Measurements from ENCODE around the gene OTULIN.

The OTULIN gene

DNA sequence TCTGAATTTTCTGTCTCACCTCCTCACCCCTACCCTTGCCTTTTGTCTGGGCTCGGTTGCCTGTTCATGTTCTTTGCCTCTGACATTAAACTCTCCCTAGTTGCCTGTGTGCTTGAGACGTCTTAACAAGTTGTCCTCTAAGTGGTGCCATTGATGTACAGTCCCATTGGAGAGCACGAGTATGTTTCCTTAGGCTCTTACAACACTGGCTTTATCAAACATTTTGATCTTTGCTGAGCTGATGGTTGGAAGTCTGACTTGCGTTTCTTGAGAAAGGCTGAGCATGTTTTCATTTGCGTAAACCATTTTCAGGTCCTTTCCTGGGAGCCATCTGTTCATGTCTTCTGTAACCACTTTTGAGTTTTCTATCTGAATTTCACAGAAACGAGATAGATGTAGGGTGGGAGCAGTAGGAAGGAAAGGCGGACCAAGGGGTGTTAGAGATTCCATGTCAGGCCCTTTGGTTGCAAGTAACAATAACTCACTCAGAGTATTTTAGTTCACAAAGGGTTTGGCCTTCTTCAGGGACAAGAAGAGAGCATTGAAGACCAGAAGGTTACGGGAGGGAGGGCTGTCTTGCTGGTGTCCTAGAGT lies 35.4 kb downstream of the OTULIN start:
- DNase-seq = no peak

DNA sequence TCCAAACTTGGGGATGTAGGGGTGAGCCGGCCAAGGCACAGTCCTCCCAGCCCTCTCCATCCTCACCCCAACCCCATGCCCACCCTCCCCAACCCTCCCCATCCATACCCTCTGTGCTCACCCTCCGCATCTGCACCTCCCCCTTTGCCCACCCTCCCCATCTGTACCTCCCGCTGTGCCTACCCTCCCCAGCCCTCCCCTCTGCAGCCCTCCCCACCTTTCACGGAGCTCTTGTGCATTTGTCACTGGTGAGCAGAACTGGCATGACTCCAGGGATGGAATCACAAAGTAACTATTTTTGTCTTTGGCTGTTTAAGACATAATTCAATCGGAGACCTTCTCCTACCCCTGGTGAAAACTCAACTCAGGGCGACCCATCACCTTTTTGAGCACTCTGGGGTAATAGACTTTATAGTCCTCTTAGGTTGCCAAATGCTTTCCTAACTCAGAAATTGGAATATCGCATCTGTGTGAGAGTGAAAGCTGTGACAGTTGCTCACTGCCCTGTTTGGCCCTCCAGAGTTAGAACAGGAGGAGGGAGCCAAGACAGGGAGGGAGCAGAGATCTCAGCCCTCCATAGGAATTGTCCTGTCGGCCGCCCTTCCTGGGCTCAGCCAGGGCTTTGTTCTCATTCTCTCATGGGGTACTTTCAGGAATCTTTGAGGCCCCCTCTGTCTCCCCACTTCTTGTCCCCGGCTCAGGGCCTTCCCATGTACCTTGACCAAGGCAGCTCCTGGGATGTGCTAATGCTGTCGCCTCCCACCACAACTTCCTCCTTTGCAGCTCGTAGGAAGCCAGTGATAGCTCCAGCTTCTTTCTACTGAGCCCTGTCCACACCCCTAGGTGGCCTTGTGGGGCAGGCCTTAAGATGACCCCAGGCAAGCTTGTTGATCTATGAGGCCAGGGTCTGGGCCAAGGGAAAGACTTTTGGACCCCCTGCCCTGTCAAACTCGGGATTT lies 36.2 kb downstream of the OTULIN start:
- DNase-seq = no peak

DNA sequence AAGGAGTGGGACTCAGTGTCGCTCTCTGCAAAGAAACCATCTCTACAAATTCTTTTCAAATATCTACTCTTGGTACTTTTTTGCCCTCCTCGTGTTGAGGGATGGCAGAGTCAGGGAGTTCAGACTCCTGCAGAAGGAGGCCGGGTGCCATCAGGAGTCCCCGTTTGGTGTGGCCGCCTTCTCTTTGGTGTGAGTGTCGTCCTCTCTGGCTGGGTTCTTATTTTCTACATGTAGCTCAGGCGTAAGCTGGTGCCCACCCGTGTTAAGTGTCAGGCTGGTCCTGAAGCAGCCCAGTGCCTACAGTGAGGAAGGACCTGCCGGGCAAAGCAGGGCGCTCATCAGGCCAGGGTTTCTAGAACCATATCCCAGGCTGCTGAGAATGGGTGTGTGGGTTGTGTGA lies 37.0 kb downstream of the OTULIN start:
- no peak for DNase-seq

DNA sequence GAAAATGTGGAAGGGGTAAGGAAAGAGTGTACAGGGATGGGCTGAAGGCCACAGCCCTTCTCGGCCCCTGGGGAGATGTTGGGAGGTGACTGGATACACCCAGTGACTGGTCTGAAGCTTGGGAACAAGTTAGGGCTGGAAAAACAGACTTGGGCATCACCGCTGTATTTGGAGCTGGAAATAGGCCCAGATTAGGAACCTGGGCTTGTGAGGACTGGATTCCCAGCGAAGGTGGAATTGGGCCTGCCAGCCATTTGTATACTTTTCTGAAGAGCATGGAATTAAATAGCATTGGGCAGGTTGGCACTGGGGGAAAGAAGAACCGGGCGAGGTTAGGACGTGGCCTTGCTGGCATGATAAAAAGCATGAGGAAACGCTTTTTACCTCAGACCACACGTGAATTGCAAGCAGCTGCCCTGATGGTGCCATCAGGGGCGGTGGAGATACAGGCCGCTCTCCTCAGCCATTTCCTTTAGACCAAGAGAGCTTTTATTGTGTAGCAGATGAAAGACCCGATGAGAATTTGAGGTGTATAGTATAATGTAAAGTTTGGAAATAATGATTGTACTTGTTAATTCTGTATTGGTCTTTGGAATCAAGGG lies 37.8 kb downstream of the OTULIN start:
- no peak for DNase-seq

DNA sequence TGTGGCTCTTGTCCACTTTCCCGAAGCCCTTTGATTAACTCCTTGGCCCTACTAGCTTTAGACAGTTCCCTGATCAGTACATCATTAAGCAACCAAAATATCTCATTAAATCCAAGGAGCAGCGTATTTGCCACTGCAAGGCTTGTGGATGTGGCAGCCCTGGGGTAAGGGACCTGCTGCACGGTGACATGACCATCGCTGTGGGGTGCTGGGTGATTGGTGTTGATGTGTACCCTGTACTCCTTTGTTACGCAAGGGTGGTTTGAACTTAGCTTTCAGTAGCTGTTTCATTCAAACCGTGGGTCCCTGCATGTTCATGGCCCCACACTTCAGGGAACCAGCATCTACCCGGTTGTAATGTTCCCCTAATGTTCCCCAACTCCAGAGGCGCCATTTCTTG lies 41.0 kb downstream of the OTULIN start:
- DNase-seq = no peak

- no peak for DNase-seq
Observed at GRCh38 chr5:14706615-14707021, 42.1 kb downstream of the OTULIN start.

GRCh38 chr5:14707811-14708390 lies 43.4 kb downstream of the OTULIN start:
- DNase-seq = no peak

- no peak for DNase-seq
Observed at GRCh38 chr5:14708551-14708950, 44.0 kb downstream of the OTULIN start.

GRCh38 chr5:14710313-14710994 lies 45.9 kb downstream of the OTULIN start:
- DNase-seq = no peak

GRCh38 chr5:14712131-14712530 lies 47.6 kb downstream of the OTULIN start:
- DNase-seq = no peak

- DNase-seq = no peak
Observed at GRCh38 chr5:14712666-14713065, 48.1 kb downstream of the OTULIN start.

- DNase-seq = no peak
Observed at GRCh38 chr5:14713476-14714390, 49.2 kb downstream of the OTULIN start.

- no peak for DNase-seq
Observed at GRCh38 chr5:14714706-14715105, 50.2 kb downstream of the OTULIN start.

DNA sequence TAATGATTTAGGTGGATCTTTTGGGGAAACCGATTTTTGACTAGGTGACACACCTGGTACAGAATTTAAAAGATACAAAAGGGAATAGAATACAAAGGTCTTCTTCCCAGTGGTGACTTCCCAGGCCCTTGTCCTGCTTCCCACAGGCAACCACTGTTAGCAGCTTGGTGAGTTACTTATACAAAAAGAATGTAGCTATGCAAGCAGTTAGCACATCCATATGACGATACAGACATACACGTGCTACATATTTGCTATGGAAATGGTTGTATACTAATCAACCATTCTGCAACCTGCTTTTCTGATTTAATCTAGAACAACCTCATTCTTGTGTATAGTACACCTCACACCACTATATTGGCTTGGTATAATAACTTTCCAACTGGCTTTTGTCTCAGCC lies 51.0 kb downstream of the OTULIN start:
- no peak for DNase-seq

GRCh38 chr5:14716755-14717752 lies 52.5 kb downstream of the OTULIN start:
- no peak for DNase-seq

- DNase-seq = no peak
Observed at GRCh38 chr5:14718778-14719177, 54.3 kb downstream of the OTULIN start.

- no peak for DNase-seq
Observed at GRCh38 chr5:14720236-14720923, 55.9 kb downstream of the OTULIN start.

DNA sequence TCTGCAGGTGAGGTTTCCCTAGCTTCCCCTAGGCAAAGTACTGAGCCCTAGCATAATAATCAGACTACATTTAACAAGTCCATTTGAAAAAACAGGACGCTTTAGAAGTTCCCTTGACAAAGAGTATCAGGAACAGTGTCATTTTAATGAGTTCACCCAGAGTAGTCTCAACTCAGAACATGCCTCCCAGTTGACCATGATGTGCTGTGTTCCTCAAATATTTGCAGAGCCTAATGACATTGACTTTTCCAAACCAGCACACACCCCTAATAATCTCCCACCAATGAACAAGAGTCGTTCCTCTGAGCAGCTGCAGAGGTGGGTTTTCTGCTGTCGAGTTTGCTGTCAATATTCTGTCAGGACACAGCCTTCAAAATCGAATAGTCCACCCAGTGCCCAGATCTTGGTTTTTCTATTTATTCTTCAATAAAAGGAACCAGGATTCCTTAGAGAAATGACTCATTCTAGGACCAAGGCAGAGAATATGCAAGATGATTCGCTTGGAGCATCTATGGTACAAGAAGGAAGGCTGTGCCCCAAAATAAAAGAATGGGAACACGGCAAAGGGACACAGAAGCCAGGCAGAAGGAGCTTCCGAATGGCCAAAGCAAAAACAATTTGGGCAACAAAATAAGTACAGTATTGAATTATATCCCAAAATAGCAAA lies 57.6 kb downstream of the OTULIN start:
- DNase-seq = no peak

DNA sequence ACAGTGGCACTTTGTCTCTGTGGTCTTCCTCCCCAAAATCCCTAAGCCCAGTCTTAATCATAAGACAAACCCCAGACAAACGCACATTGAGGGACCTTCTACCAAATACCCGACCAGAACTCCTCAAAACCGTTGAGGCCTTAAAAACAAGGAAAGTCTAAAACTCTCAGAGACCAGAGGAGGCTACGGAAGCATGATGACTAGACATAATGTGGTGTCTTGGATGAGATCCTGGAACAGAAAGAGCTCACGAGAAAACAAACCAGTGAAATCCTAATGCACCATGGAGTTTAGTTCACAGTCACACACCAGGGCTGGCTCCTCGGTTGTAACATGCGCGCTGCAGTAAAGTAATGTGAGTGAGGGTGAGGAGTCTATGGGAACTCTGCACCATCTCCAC lies 58.4 kb downstream of the OTULIN start:
- DNase-seq = no peak
